GM21381 (cell line): Measurements from ENCODE around the gene DNAAF1.
"Not testable (repeated sequence)": the region's sequence is repeated elsewhere in the genome, so short reads cannot be mapped to it uniquely, and the experiment has no call there.

ENCODE experiments used
- ATAC-seq: cut with Tn5 transposase; IDR thresholded peaks from one replicate; pipeline ENCODE4 v1.9.1; 2021; ENCODE audit warnings: mild to moderate bottlenecking, moderate library complexity; ENCODE audit not compliant: unreplicated experiment

DNAAF1 gene

GRCh38 chr16:84182680-84183571 is 37.8 kb downstream of the DNAAF1 start:
- ATAC-seq, result no peak

DNA sequence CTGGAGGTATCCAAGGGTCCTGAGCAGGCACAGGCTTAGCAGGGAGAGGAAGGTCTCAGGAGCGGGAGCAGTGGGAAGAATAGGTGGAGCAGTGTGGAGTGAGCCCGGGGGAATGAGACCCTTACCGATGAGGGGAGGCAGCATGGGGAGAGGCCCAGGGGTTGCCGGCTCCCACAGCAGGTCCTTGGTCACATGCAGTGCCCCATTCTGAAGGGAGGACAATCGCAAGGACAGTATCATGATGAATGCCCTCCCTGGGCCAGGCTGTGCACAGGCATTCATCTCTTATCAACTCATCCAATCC is 38.4 kb downstream of the DNAAF1 start:
- ATAC-seq, result no peak

- no peak for ATAC-seq
Observed at GRCh38 chr16:84183911-84184591, 38.9 kb downstream of the DNAAF1 start.

- no peak for ATAC-seq
Observed at GRCh38 chr16:84184775-84185174, 39.7 kb downstream of the DNAAF1 start.

- ATAC-seq, result peak; percentile 95
Observed at GRCh38 chr16:84186685-84187437, 41.8 kb downstream of the DNAAF1 start, which contains the start of gene TAF1C. TSS of gene TAF1C (minus strand) at chr16:84187057. CDS start at chr16:84184988, 2,069 bp downstream.

DNA sequence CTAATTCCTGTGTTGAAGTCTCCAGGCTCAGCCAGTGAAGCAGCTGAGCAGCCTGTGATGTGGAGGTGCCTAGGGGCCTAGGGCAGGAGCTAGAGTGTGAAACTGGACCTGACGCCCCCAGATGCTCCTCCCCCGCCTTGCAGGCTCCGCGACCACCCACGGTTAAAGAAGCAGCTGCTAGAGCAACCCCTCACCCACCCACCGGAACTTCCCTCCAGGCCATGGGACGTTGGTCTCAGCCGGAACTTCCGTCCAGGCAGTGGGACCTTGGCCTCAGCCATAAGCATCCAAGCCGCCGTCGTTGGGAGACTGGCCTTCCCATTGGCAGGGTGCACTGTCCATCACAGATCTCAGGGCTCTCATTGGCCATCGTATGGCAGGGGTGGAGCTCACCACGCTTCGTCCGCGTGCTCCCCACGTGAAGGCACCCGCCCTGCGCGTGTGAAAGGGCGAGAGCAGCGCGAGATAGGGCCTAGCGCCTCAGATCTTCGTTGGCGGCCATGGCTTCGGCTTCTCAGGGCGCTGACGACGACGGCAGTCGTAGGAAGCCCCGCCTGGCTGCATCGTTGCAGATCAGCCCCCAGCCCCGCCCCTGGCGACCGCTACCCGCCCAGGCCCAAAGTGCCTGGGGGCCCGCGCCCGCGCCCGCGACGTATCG is 45.8 kb downstream of the DNAAF1 start, which contains the start of gene ADAD2:
Gene ADAD2, plus strand, starts transcription at position 427 of the 658 bp plus-strand sequence. Its CDS starts 74 bp downstream, at position 501.
- ATAC-seq, result no peak

- no peak for ATAC-seq
Observed at GRCh38 chr16:84191466-84191865, 46.4 kb downstream of the DNAAF1 start.

DNA sequence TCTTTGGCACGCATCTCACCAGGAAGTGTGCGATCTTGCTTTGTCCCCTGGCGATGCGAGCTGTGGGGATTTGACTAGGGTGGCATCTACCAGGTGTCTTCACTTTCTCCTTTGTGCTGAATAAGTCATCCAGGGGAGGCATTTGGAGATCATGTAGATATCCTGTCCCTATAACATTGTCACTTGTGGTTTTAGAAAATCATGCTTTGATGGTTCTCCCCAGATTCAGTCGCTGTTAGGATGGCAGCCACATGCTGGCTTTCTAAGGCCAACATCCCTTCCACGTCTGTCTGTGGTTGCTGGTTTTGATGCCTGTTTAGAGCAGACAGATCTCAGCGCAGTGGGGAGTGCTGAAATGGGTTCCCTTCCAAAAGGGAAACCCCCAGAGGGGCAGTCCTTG is 48.4 kb downstream of the DNAAF1 start:
- ATAC-seq, result no peak

- ATAC-seq, result no peak
Observed at GRCh38 chr16:84194018-84194417, 48.9 kb downstream of the DNAAF1 start.

DNA sequence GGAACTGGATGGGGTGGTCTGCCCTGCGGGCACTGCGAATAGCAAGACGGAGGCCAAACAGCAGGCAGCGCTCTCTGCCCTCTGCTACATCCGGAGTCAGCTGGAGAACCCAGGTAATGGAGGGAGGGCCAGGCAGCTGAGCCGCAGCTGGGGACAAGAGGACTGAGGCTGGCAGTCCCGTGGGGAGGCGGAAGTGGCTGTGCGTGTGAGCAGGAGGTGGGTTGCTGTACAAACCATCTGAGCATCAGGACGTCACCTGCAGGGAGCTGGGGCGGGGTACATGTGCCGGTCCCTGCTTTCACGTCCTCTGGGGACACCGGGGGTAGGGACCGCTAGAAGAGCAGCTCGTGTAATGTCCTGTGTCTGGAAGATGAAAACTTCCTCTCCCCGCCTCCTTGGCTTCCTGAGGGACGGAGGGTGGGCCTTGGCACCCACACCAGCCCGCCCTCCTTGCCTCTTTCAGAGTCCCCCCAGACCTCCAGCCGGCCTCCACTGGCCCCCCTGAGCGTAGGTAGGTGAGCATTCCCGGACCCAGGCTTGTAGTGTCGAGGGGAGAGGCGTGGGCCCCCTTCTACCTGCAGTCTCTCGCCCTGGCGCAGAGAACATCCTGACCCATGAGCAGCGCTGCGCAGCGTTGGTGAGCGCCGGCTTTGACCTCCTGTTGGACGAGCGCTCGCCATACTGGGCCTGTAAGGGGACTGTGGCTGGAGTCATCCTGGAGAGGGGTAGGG is 49.5 kb downstream of the DNAAF1 start:
- no peak for ATAC-seq

DNA sequence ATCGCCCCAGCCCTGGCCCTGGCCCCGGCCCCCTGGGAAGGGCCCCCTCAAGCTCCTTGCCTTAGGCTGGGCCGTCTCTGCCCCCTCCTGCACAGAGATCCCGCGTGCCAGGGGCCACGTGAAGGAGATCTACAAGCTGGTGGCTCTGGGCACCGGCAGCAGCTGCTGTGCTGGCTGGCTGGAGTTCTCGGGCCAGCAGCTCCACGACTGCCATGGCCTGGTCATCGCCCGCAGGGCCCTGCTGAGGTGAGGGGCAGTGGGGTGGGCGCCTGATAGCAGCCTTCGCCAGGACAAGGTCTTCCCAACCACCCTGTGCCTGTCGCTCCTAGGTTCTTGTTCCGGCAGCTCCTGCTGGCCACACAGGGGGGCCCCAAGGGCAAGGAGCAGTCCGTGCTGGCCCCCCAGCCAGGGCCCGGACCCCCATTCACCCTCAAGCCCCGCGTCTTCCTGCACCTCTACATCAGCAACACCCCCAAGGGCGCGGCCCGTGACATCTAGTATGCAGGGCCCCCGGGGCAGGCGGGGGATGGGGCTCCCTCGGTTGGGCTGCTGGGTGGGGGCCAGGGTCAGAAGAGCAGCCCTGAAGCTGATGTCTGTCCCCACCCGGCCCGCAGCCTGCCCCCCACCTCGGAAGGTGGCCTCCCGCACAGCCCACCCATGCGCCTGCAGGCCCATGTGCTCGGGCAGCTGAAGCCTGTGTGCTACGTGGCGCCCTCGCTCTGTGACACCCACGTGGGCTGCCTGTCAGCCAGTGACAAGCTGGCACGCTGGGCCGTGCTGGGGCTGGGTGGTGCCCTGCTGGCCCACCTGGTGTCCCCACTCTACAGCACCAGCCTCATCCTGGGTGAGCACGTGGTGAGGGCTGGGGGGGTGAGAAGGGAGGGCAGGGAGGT is 50.3 kb downstream of the DNAAF1 start:
- ATAC-seq, result no peak

- ATAC-seq, result no peak
Observed at GRCh38 chr16:84196101-84196500, 51.0 kb downstream of the DNAAF1 start.

DNA sequence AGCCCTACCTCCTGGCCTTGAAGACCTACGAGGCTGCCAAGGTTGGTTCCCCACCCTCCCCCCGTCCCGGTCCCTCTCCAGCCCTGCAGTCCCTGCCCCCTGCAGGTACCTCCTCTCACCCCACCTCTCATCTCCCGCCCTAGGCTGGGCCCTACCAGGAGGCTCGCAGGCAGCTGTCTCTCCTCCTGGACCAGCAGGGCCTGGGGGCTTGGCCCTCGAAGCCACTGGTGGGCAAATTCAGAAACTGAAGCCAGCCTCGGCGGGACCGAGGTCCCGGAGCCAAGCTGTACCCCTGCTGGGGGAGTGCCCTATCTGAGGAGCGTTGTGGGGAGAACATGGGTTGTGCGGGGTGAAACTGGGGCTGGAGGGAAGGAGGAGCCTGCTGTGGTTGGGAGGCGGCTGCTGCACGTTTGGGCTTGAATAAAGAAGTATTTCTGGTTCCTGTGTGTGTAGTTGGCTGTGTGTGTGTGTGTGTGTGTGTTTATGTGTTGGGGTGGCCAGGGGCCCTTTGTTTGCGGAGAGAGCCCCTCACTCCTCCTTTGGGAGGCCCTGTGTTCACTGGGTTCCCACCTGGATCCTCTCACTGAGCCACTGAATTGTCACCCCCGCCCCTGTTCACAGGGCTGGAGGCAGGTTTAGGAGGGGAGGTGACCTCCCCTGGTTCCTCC is 51.8 kb downstream of the DNAAF1 start:
- no peak for ATAC-seq

- ATAC-seq, result no peak
Observed at GRCh38 chr16:84197466-84198128, 52.5 kb downstream of the DNAAF1 start.

DNA sequence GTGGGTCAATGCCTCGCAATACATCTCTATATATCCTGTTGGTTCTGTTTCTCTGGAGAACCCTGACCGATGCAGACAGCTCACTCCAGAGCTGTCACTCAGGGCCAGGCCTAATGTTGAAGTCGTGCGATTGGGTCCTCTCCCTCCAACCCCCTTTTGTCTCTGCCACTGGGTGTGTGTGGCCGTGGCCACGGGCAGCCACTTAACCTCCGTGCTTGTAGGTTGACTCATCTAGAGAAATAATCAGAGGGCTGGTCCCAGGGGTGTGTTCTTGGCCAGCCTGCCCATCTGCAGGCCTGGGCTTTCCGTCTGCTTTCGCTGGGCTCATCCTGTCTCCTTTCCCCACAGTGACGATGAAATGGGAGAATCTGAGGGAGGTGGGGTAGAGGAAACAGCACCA is 53.3 kb downstream of the DNAAF1 start:
- no peak for ATAC-seq

- no peak for ATAC-seq
Observed at GRCh38 chr16:84199097-84199496, 54.0 kb downstream of the DNAAF1 start.

DNA sequence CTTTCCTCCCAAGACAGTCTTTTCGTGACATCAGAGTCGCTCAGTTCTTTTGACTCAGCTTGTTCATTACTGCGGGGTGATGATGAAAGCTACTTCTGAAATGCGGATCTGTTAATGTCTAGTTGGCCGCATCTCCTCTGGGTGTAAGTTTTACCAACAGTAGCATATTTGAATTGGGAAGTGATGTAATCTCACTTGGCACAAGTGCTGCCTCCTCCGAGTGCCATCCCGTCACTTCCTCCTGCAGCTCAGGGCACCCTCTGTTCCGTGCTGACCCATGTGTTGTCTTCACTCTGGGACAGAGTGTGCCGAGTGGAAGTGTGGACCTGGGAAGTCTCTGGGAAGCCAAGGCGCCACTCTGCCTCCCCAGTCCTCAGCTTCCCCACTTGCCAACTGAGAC is 54.8 kb downstream of the DNAAF1 start:
- ATAC-seq, result no peak

GRCh38 chr16:84204551-84204950 is 59.4 kb downstream of the DNAAF1 start:
- ATAC-seq, result not testable (repeated sequence)
